Panc1 (cell line): ENCODE results near the gene KRT34.

Experiments used
- POLR2AphosphoS5 ChIP-seq: IDR thresholded peaks from 2 replicates; pipeline ENCODE4 v1.6.1; 2012; ENCODE audit warnings: mild to moderate bottlenecking, low read depth, low read length, moderate library complexity
- TCF7L2 ChIP-seq: IDR thresholded peaks from 2 replicates; pipeline ENCODE4 v1.6.1; 2011; ENCODE audit warnings: mild to moderate bottlenecking, low read depth, low read length, inconsistent platforms
- TF ChIP-seq, protein P1 (sequence below): fragments of 450-650 bp; IDR thresholded peaks from 2 replicates; pipeline ENCODE4 v1.5.1; 2017; ENCODE audit warnings: mild to moderate bottlenecking

DNA sequence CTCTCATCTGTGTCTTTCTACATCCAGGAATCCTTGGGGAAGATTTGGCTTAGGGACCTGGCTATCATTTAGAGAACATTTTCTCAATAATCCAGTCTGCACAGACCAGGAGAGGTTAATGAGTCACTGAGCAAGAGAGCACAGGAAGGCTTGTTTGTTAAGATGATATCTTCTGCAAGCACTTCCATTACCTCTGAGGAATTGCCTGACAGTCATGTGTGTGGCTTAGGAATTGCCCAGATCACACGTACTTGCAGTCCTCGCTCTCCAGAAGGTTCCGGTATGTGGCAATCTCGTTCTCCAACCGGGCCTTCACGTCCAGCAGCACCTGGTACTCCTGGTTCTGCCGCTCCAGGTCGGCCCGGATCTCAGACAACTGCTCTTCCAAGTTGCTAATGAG lies 39.0 kb upstream of the KRT34 start:
- no peak for TF ChIP-seq TCF7L2
- TF ChIP-seq, protein P1, sequence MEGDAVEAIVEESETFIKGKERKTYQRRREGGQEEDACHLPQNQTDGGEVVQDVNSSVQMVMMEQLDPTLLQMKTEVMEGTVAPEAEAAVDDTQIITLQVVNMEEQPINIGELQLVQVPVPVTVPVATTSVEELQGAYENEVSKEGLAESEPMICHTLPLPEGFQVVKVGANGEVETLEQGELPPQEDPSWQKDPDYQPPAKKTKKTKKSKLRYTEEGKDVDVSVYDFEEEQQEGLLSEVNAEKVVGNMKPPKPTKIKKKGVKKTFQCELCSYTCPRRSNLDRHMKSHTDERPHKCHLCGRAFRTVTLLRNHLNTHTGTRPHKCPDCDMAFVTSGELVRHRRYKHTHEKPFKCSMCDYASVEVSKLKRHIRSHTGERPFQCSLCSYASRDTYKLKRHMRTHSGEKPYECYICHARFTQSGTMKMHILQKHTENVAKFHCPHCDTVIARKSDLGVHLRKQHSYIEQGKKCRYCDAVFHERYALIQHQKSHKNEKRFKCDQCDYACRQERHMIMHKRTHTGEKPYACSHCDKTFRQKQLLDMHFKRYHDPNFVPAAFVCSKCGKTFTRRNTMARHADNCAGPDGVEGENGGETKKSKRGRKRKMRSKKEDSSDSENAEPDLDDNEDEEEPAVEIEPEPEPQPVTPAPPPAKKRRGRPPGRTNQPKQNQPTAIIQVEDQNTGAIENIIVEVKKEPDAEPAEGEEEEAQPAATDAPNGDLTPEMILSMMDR, result no peak
- TF ChIP-seq POLR2AphosphoS5, result no peak
